HG02840 (cell line): ENCODE data around the gene LRRC8E.
A peak's percentile ranks its signal among the peaks of the same experiment; 100 is the strongest.
"Not testable (repeated sequence)": the region's sequence is repeated elsewhere in the genome, so short reads cannot be mapped to it uniquely, and the experiment has no call there.

ENCODE experiments used
- ATAC-seq: cut with Tn5 transposase; IDR thresholded peaks from one replicate; pipeline ENCODE4 v1.9.1; 2021; ENCODE audit warnings: mild to moderate bottlenecking, moderate library complexity, moderate number of reproducible peaks; ENCODE audit not compliant: unreplicated experiment, low FRiP score

Gene LRRC8E

GRCh38 chr19:7928741-7929701 lies 40.7 kb downstream of the LRRC8E start:
- no peak for ATAC-seq

GRCh38 chr19:7930030-7930429 lies 41.7 kb downstream of the LRRC8E start:
- ATAC-seq, result not testable (repeated sequence)

- ATAC-seq, result no peak
These were observed 42.5 kb downstream of the LRRC8E start for GRCh38 chr19:7930765-7931164.

GRCh38 chr19:7931221-7932061 lies 43.1 kb downstream of the LRRC8E start:
- no peak for ATAC-seq

- no peak for ATAC-seq
These were observed 44.1 kb downstream of the LRRC8E start for GRCh38 chr19:7932276-7932929.

GRCh38 chr19:7932930-7933300 lies 44.6 kb downstream of the LRRC8E start:
- ATAC-seq, result no peak

GRCh38 chr19:7933411-7933810 lies 45.1 kb downstream of the LRRC8E start:
- no peak for ATAC-seq

GRCh38 chr19:7933828-7934725 lies 45.8 kb downstream of the LRRC8E start:
- no peak for ATAC-seq

- ATAC-seq, result no peak
These were observed 46.5 kb downstream of the LRRC8E start for GRCh38 chr19:7934766-7935165.

GRCh38 chr19:7940841-7941240 lies 52.5 kb downstream of the LRRC8E start:
- ATAC-seq, result no peak

GRCh38 chr19:7941895-7942596 lies 53.7 kb downstream of the LRRC8E start:
- no peak for ATAC-seq

- ATAC-seq, result peak; percentile 3
These were observed 54.7 kb downstream of the LRRC8E start for GRCh38 chr19:7942981-7943443.

GRCh38 chr19:7943444-7944176 lies 55.3 kb downstream of the LRRC8E start, which contains the start of gene TIMM44:
TSS of gene TIMM44 (minus strand) at chr19:7943666. CDS start at chr19:7943651, 15 bp downstream.
- ATAC-seq, result peak; percentile 93

GRCh38 chr19:7944177-7944761 lies 56.0 kb downstream of the LRRC8E start:
- ATAC-seq, result peak; percentile 15

GRCh38 chr19:7947939-7948338 lies 59.6 kb downstream of the LRRC8E start:
- no peak for ATAC-seq
